ENCODE results near the gene AOPEP. TPM values are rescaled to one million over a fixed set of nuclear protein-coding genes. Genes with fewer than 3 reads are reported as not detected.

The AOPEP gene
- total RNA-seq, 4 donors from 2014 or later = 252 to 375 (median 312) TPM

- WGBS, 2 donors (ENCODE audit: low coverage in 1 of 2) = 85 to 86% methylated on average over 5 to 12 of the region's 14 CpGs
- H3K9me3 ChIP-seq = no peaks in the 10 kb centered on the region
- no peak overlapping the region for H3K4me3 ChIP-seq
- H3K36me3 ChIP-seq = no peaks in the 10 kb centered on the region
- peaks cover 0 to 10% (median 0%) of the 10 kb centered on the region in 3 donors for H3K4me1 ChIP-seq
- H3K27me3 ChIP-seq = no peaks in the 10 kb centered on the region
- H3K27ac ChIP-seq = no peak overlapping the region
- TF ChIP-seq EP300 (IDR thresholded peaks at IDR 0.05) (no peak), POLR2A (IDR thresholded peaks at IDR 0.05) (no peak), POLR2AphosphoS5 (IDR thresholded peaks at IDR 0.05) (no peak), CTCF (IDR thresholded peaks at IDR 0.05) (no peak)
- ATAC-seq = no peak
These were observed 124.3 kb downstream of the AOPEP start for GRCh38 chr9:94850540-94851434.

- Histone ChIP-seq H3K4me3 (no peak overlapping the region), H3K4me1 (peaks cover 0 to 10% (median 0%) of the 10 kb centered on the region in 3 donors), H3K36me3 (no peaks in the 10 kb centered on the region), H3K27ac (no peak overlapping the region), H3K27me3 (no peaks in the 10 kb centered on the region), H3K9me3 (no peaks in the 10 kb centered on the region)
- no peak for TF ChIP-seq EP300 (IDR thresholded peaks at IDR 0.05)
- no peak for TF ChIP-seq CTCF (IDR thresholded peaks at IDR 0.05)
- TF ChIP-seq POLR2AphosphoS5 (IDR thresholded peaks at IDR 0.05) = no peak
- no peak for TF ChIP-seq POLR2A (IDR thresholded peaks at IDR 0.05)
- no peak for ATAC-seq
- WGBS, 2 donors (ENCODE audit: low coverage in 1 of 2) = 92 to 93% methylated on average over 4 of the region's 4 CpGs
These were observed 125.0 kb downstream of the AOPEP start for GRCh38 chr9:94851467-94851866.

- no peak for TF ChIP-seq POLR2AphosphoS5 (IDR thresholded peaks at IDR 0.05)
- no peak for TF ChIP-seq CTCF (IDR thresholded peaks at IDR 0.05)
- no peak for TF ChIP-seq POLR2A (IDR thresholded peaks at IDR 0.05)
- TF ChIP-seq EP300 (IDR thresholded peaks at IDR 0.05) = no peak
- Histone ChIP-seq H3K36me3 (no peaks in the 10 kb centered on the region), H3K27me3 (no peaks in the 10 kb centered on the region), H3K4me1 (peaks cover 0 to 10% (median 0%) of the 10 kb centered on the region in 3 donors), H3K9me3 (no peaks in the 10 kb centered on the region), H3K27ac (no peak overlapping the region), H3K4me3 (no peak overlapping the region)
- 90% methylated on average over 3 of the region's 5 CpGs; no CpG with 5 or more reads in 1 of the 2 donors for WGBS, 2 donors (ENCODE audit: low coverage in 1 of 2)
- no peak for ATAC-seq
These were observed 125.4 kb downstream of the AOPEP start for GRCh38 chr9:94851892-94852291.

- H3K4me1 ChIP-seq = peaks cover 0 to 7% (median 0%) of the 10 kb centered on the region in 3 donors
- H3K27me3 ChIP-seq = no peaks in the 10 kb centered on the region
- TF ChIP-seq POLR2AphosphoS5 (IDR thresholded peaks at IDR 0.05) (no peak), EP300 (IDR thresholded peaks at IDR 0.05) (no peak), CTCF (IDR thresholded peaks at IDR 0.05) (no peak), POLR2A (IDR thresholded peaks at IDR 0.05) (no peak)
- no peaks in the 10 kb centered on the region for H3K36me3 ChIP-seq
- H3K9me3 ChIP-seq = no peaks in the 10 kb centered on the region
- no peak overlapping the region for H3K27ac ChIP-seq
- no peak overlapping the region for H3K4me3 ChIP-seq
- no peak for ATAC-seq
- WGBS, 2 donors (ENCODE audit: low coverage in 1 of 2) = 88 to 99% methylated on average over 4 of the region's 4 CpGs
These were observed 125.9 kb downstream of the AOPEP start for GRCh38 chr9:94852373-94852772.

- no peaks in the 10 kb centered on the region for H3K36me3 ChIP-seq
- H3K4me1 ChIP-seq = no peaks in the 10 kb centered on the region
- no peak for ATAC-seq
- no peaks in the 10 kb centered on the region for H3K9me3 ChIP-seq
- H3K27ac ChIP-seq = no peak overlapping the region
- no peak overlapping the region for H3K4me3 ChIP-seq
- WGBS, 2 donors (ENCODE audit: low coverage in 1 of 2) = 86 to 100% methylated on average over 3 of the region's 3 CpGs
- TF ChIP-seq POLR2A (IDR thresholded peaks at IDR 0.05) (no peak), CTCF (IDR thresholded peaks at IDR 0.05) (no peak), EP300 (IDR thresholded peaks at IDR 0.05) (no peak), POLR2AphosphoS5 (IDR thresholded peaks at IDR 0.05) (no peak)
- no peaks in the 10 kb centered on the region for H3K27me3 ChIP-seq
These were observed 127.4 kb downstream of the AOPEP start for GRCh38 chr9:94853887-94854286.

Measured in gastroesophageal sphincter (tissue), 4 donors.